Smooth muscle cell (in vitro differentiated cells): ENCODE measurements around the gene POMGNT2. TPM values are rescaled to one million over a fixed set of nuclear protein-coding genes. Genes with fewer than 3 reads are reported as not detected.

Experiments
- DNase-seq: peaks from one replicate; lab custom pipeline; 2025; ENCODE audit not compliant: unreplicated experiment; lab: John Stamatoyannopoulos, UW
- H2AFZ ChIP-seq: fragments of 200-600 bp; sonication (generic); 2 replicates; pipeline ENCODE4 v1.6.0; 2016; ENCODE audit warnings: antibody characterized with exemption, low read depth, mild to moderate bottlenecking
- H3F3A ChIP-seq: fragments of 200-600 bp; sonication (generic); 2 replicates; pipeline ENCODE4 v1.6.0; 2017; ENCODE audit warnings: antibody characterized with exemption, low read depth
- H3K27ac ChIP-seq: fragments of 200-600 bp; sonication (generic); 2 replicates; pipeline ENCODE4 v1.5.1; 2016; ENCODE audit warnings: low read depth, mild to moderate bottlenecking
- H3K27me3 ChIP-seq: fragments of 200-600 bp; sonication (generic); 2 replicates; pipeline ENCODE4 v1.6.1; 2016; ENCODE audit warnings: low read depth, mild to moderate bottlenecking
- H3K36me3 ChIP-seq: fragments of 200-600 bp; sonication (generic); 2 replicates; pipeline ENCODE4 v1.5.1; 2016; ENCODE audit warnings: low read depth
- H3K4me1 ChIP-seq: fragments of 200-600 bp; sonication (generic); 2 replicates; pipeline ENCODE4 v1.5.1; 2016; ENCODE audit warnings: low read depth
- H3K4me2 ChIP-seq: fragments of 200-600 bp; sonication (generic); 2 replicates; pipeline ENCODE4 v1.6.0; 2016; ENCODE audit warnings: mild to moderate bottlenecking
- H3K4me3 ChIP-seq: fragments of 200-600 bp; sonication (generic); 2 replicates; pipeline ENCODE4 v1.5.1; 2016; ENCODE audit warnings: mild to moderate bottlenecking
- H3K79me2 ChIP-seq: fragments of 200-600 bp; sonication (generic); 2 replicates; pipeline ENCODE4 v1.6.0; 2016; ENCODE audit warnings: low read depth, mild to moderate bottlenecking
- H3K9ac ChIP-seq: fragments of 200-600 bp; sonication (generic); 2 replicates; pipeline ENCODE4 v1.6.0; 2016; ENCODE audit warnings: low read depth
- H3K9me3 ChIP-seq: fragments of 200-600 bp; sonication (generic); replicated peaks from 2 replicates; pipeline ENCODE4 v1.5.1; 2016; ENCODE audit warnings: low read depth
- H4K20me1 ChIP-seq: fragments of 200-600 bp; sonication (generic); 2 replicates; pipeline ENCODE4 v1.6.0; 2016; ENCODE audit warnings: low read depth
- WGBS: methylation state at CpG from one replicate; pipeline ENCODE4 v1.1.7; 2016; ENCODE audit warnings: low lambda C conversion rate; 5-methylcytosine and 5-hydroxymethylcytosine counted together
- polyA plus RNA-seq: library from polyadenylated mRNA; unstranded; fragments of >200 nt; fragmentation: Nextera tagmentation; extraction: Ambion mirVana; gene quantifications from 2 replicates; pipeline ENCODE4 v1.2.1, GENCODE V29; 2016
- total RNA-seq: library from RNA; depleted of rRNA; stranded (reverse); fragments of >200 nt; gene quantifications from 2 replicates; pipeline ENCODE4 v1.2.3, GENCODE V29; 2014
- TF ChIP-seq, protein P1 (sequence below): fragments of 200-600 bp; sonication (generic); IDR thresholded peaks from 2 replicates; pipeline ENCODE4 v1.5.1; 2017; ENCODE audit warnings: borderline replicate concordance, mild to moderate bottlenecking, antibody characterized with exemption; ENCODE audit not compliant: insufficient read depth, poor library complexity, severe bottlenecking

POMGNT2 gene
- total and polyA plus RNA-seq, 2 experiments from 2014 or later = 9.3 to 14.1 TPM

- Histone ChIP-seq H3K4me1 (no peaks in the 10 kb centered on the region), H3K9me3 (no peaks in the 10 kb centered on the region), H3K79me2 (no peaks in the 10 kb centered on the region), H3K4me3 (peak overlapping the region; percentile 95), H4K20me1 (no peaks in the 10 kb centered on the region), H3K36me3 (no peaks in the 10 kb centered on the region), H3K9ac (no peak overlapping the region), H3K27me3 (no peaks in the 10 kb centered on the region), H2AFZ (peak overlapping the region; percentile 100), H3K27ac (no peak overlapping the region), H3F3A (no peaks in the 10 kb centered on the region), H3K4me2 (peak overlapping the region; percentile 99)
- DNase-seq = no peak
- TF ChIP-seq, protein P1, sequence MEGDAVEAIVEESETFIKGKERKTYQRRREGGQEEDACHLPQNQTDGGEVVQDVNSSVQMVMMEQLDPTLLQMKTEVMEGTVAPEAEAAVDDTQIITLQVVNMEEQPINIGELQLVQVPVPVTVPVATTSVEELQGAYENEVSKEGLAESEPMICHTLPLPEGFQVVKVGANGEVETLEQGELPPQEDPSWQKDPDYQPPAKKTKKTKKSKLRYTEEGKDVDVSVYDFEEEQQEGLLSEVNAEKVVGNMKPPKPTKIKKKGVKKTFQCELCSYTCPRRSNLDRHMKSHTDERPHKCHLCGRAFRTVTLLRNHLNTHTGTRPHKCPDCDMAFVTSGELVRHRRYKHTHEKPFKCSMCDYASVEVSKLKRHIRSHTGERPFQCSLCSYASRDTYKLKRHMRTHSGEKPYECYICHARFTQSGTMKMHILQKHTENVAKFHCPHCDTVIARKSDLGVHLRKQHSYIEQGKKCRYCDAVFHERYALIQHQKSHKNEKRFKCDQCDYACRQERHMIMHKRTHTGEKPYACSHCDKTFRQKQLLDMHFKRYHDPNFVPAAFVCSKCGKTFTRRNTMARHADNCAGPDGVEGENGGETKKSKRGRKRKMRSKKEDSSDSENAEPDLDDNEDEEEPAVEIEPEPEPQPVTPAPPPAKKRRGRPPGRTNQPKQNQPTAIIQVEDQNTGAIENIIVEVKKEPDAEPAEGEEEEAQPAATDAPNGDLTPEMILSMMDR = no peak
- 61% methylated on average over 27 of the region's 33 CpGs for WGBS
These were observed 951 bp downstream of the POMGNT2 start for GRCh38 chr3:43104660-43105595.

- Histone ChIP-seq H3K9ac (no peak overlapping the region), H3K79me2 (no peaks in the 10 kb centered on the region), H3K27ac (no peak overlapping the region), H3K27me3 (no peaks in the 10 kb centered on the region), H3K4me3 (no peak overlapping the region), H3F3A (no peaks in the 10 kb centered on the region), H4K20me1 (no peaks in the 10 kb centered on the region), H3K4me2 (no peak overlapping the region), H2AFZ (no peak overlapping the region), H3K4me1 (no peaks in the 10 kb centered on the region), H3K36me3 (no peaks in the 10 kb centered on the region), H3K9me3 (no peaks in the 10 kb centered on the region)
- TF ChIP-seq, protein P1 = no peak
- 69% methylated on average over 3 of the region's 3 CpGs for WGBS
- no peak for DNase-seq
These were observed 1.8 kb downstream of the POMGNT2 start for GRCh38 chr3:43104039-43104438.

DNA sequence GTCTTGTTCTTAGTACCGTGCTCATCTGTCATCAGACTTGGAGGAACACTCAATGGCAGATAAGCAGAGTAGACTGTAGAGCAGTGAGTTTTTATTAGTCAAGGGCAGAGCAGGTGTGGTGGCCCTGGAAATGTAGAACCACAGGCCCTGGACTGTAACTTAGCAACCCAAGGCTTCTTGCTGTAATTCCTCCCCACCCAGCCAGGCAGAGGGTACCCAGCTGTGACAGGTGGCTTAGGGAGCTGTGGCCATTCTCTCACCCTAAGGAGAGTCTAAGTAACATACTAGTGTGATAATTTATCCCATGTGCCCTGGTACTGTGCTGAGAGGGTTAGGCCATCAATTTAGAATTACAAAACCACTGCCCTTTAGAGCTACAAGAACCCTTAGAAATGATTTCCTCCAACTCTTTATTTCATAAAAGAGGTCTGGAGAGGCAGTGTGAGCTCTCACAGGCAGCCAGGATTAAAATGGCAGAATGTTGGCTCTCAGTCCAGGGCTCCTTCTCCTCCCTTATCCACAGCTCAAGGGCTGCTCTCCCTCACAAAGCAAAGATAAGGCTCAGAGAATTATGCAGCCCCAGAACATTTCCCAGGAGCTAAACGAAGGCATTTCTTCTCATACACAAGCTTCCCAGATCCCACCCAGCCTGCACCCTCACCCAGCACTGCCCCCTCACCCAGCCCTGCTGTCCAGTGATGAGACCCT lies 3.0 kb downstream of the POMGNT2 start:
- no peaks in the 10 kb centered on the region for H3K79me2 ChIP-seq
- H4K20me1 ChIP-seq = no peaks in the 10 kb centered on the region
- no peaks in the 10 kb centered on the region for H3K4me1 ChIP-seq
- H3K4me3 ChIP-seq = no peak overlapping the region
- H3K36me3 ChIP-seq = no peaks in the 10 kb centered on the region
- TF ChIP-seq, protein P1 = no peak
- H3K9me3 ChIP-seq = no peaks in the 10 kb centered on the region
- H3K27me3 ChIP-seq = no peaks in the 10 kb centered on the region
- WGBS = 60% methylated on average over 2 of the region's 2 CpGs
- H3K4me2 ChIP-seq = no peak overlapping the region
- DNase-seq = no peak
- no peak overlapping the region for H2AFZ ChIP-seq
- no peaks in the 10 kb centered on the region for H3F3A ChIP-seq
- H3K9ac ChIP-seq = no peak overlapping the region
- no peak overlapping the region for H3K27ac ChIP-seq
